Keratinocyte (primary cell): ENCODE data around the gene CDCP1. TPM values are rescaled to one million over a fixed set of nuclear protein-coding genes. Genes with fewer than 3 reads are reported as not detected.
A peak's percentile ranks its signal among the peaks of the same experiment; 100 is the strongest.

Experiments
- DNase-seq: peaks from one replicate; pipeline ENCODE4 v3.0.0-alpha.2; 2011; ENCODE audit warnings: low read depth, missing footprints, low spot score
- FAIRE-seq: peaks from 2 replicates; lab custom pipeline; 2011; peaks lifted over from hg19 to GRCh38; lab: Jason Lieb, UNC
- H2AFZ ChIP-seq: 2 replicates; pipeline ENCODE4 v1.6.0; 2012; ENCODE audit warnings: low read length, control low read depth, inconsistent platforms; ENCODE audit not compliant: control insufficient read depth
- H3K27ac ChIP-seq: 2 replicates; pipeline ENCODE4 v1.5.1; 2011; ENCODE audit warnings: low read length; ENCODE audit not compliant: control insufficient read depth, insufficient read depth
- H3K27me3 ChIP-seq: 3 replicates; pipeline ENCODE4 v1.6.0; 2011; ENCODE audit warnings: low read length; ENCODE audit not compliant: control insufficient read depth, insufficient read depth; ENCODE audit errors: extremely low read depth
- H3K36me3 ChIP-seq, 2 experiments: 2 replicates in 1 of 2; 3 replicates in 1 of 2; pipeline ENCODE4 v1.5.1; 2011; ENCODE audit warnings: low read length in 2 of 2, mild to moderate bottlenecking in 1 of 2; ENCODE audit not compliant: control insufficient read depth in 2 of 2, insufficient read depth in 2 of 2; ENCODE audit errors: extremely low read depth in 1 of 2
- H3K4me1 ChIP-seq: 3 replicates; pipeline ENCODE4 v1.5.1; 2011; ENCODE audit warnings: low read length; ENCODE audit not compliant: control insufficient read depth, insufficient read depth; ENCODE audit errors: extremely low read depth
- H3K4me2 ChIP-seq: 3 replicates; pipeline ENCODE4 v1.6.0; 2011; ENCODE audit warnings: low read depth, low read length; ENCODE audit not compliant: control insufficient read depth, insufficient read depth; ENCODE audit errors: extremely low read depth
- H3K4me3 ChIP-seq, 3 experiments: fragments of 200-600 bp in 1 of 3; sonication (generic) in 1 of 3; 2 replicates in 2 of 3; 3 replicates in 1 of 3; pipeline ENCODE4 v1.5.1; 2011 to 2016; ENCODE audit warnings: low read length in 3 of 3, mild to moderate bottlenecking in 3 of 3, control low read depth in 2 of 3, inconsistent platforms in 1 of 3, low read depth in 1 of 3, mixed read lengths in 1 of 3, mixed run types in 1 of 3, moderate library complexity in 1 of 3; ENCODE audit not compliant: control insufficient read depth in 2 of 3, insufficient read depth in 2 of 3; ENCODE audit errors: extremely low read depth in 1 of 3
- H3K79me2 ChIP-seq: 2 replicates; pipeline ENCODE4 v1.6.0; 2012; ENCODE audit warnings: low read length; ENCODE audit not compliant: control insufficient read depth, insufficient read depth
- H3K9ac ChIP-seq: 3 replicates; pipeline ENCODE4 v1.6.0; 2011; ENCODE audit warnings: low read length; ENCODE audit not compliant: control insufficient read depth, insufficient read depth; ENCODE audit errors: extremely low read depth
- H3K9me1 ChIP-seq: 3 replicates; pipeline ENCODE4 v1.6.0; 2011; ENCODE audit warnings: low read length; ENCODE audit not compliant: control insufficient read depth, insufficient read depth; ENCODE audit errors: extremely low read depth
- H3K9me3 ChIP-seq: 2 replicates; pipeline ENCODE4 v1.5.1; 2012; ENCODE audit warnings: low read depth, low read length; ENCODE audit not compliant: control insufficient read depth
- H4K20me1 ChIP-seq: 3 replicates; pipeline ENCODE4 v1.6.0; 2011; ENCODE audit warnings: low read length; ENCODE audit not compliant: control insufficient read depth, insufficient read depth; ENCODE audit errors: extremely low read depth
- EZH2 ChIP-seq: IDR thresholded peaks from one replicate; pipeline ENCODE4 v1.6.1; 2012; ENCODE audit warnings: inconsistent platforms, mild to moderate bottlenecking, low read length, moderate library complexity
- dilution Hi-C: fragments of 300-500 bp; cut with MboI; formaldehyde crosslinking; loops from one replicate; pipeline ENCODE4 v1.7.0; 2020; ENCODE audit warnings: low sequenced_read_pairs; ENCODE audit not compliant: extremely low pct_ligation_motif_present
- polyA plus RNA-seq, 5 experiments: library from polyadenylated mRNA; depleted of rRNA in 3 of 5; stranded (reverse) in 3 of 5; stranded (forward) in 1 of 5; unstranded in 1 of 5; fragments of >200 nt; gene quantifications; 1 replicate in 1 of 5; 2 replicates in 3 of 5; 3 replicates in 1 of 5; pipeline versions ENCODE4 v1.2.1 to v1.2.3, GENCODE V29; 2011 to 2012; ENCODE audit warnings: missing spikeins in 2 of 5, low read depth in 1 of 5, low replicate concordance in 1 of 5
- TF ChIP-seq, protein P1 (sequence below), 3 experiments: IDR thresholded peaks in 1 of 3; conservative IDR thresholded peaks in 1 of 3; optimal IDR thresholded peaks in 1 of 3; 2 replicates in 2 of 3; 3 replicates in 1 of 3; pipeline versions ENCODE3 to v1.5.1; 2011; ENCODE audit warnings: low read length in 3 of 3, mild to moderate bottlenecking in 3 of 3, moderate library complexity in 2 of 3, control low read depth in 1 of 3, inconsistent platforms in 1 of 3; ENCODE audit not compliant: insufficient read depth in 2 of 3; ENCODE audit errors: extremely low read depth in 1 of 3

CDCP1 gene
- polyA plus RNA-seq, 1 donor (not counting 4 experiments of a cell fraction or from before 2014, with no cell fraction given): 85.8 TPM

DNA sequence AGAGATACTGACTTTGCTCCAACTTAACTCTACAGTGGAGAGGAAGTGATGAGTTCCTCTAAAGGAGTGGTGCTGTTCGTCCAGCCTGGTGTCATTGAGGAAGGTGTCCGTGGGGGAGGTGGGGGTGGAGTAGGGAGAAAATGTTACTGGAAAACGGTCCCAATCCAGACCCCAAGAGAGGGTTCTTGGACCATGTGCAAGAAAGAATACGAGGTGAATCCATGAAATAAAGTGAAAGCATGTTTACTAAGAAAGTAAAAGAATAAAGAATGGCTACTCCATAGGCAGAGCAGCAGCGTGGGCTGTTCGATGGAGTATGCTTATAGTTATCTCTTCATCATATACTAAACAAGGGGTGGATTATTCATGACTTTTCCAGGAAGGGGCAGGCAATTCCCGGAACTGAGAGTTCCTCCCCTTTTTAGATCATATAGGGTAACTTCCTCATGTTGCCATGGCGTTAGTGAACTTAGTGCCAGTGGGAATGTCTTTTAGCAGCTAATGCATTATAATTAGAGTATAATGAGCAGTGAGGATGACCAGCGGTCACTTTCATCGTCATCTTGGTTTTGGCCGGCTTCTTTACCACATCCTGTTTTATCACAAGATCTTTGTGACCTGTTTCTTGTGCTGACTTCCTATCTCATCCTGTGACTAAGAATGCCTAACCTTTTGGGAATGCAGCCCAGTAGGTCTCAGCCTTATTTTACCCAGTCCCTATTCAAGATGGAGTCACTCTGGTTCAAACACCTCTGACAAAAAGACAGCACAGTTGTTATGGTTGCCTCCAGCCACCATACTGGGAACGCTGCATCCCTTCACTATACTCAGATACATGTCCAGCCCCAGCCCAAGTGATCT is 81.4 kb downstream of the CDCP1 start:
- H3K36me3 ChIP-seq: no peaks in the 10 kb centered on the region
- no peaks in the 10 kb centered on the region for H3K9me3 ChIP-seq
- H3K9ac ChIP-seq: peak overlapping the region; percentile 19
- peaks cover 13% of the 10 kb centered on the region for H3K4me1 ChIP-seq
- no peaks in the 10 kb centered on the region for H3K27me3 ChIP-seq
- no peaks in the 10 kb centered on the region for H4K20me1 ChIP-seq
- H3K79me2 ChIP-seq: no peaks in the 10 kb centered on the region
- FAIRE-seq (peak; percentile 90), DNase-seq (no peak)
- H2AFZ ChIP-seq: peak overlapping the region; percentile 28
- peak overlapping the region; percentile 50 for H3K27ac ChIP-seq
- H3K9me1 ChIP-seq: no peaks in the 10 kb centered on the region
- no peak overlapping the region for H3K4me3 ChIP-seq
- H3K4me2 ChIP-seq: peak overlapping the region; percentile 46
- TF ChIP-seq, protein P1, sequence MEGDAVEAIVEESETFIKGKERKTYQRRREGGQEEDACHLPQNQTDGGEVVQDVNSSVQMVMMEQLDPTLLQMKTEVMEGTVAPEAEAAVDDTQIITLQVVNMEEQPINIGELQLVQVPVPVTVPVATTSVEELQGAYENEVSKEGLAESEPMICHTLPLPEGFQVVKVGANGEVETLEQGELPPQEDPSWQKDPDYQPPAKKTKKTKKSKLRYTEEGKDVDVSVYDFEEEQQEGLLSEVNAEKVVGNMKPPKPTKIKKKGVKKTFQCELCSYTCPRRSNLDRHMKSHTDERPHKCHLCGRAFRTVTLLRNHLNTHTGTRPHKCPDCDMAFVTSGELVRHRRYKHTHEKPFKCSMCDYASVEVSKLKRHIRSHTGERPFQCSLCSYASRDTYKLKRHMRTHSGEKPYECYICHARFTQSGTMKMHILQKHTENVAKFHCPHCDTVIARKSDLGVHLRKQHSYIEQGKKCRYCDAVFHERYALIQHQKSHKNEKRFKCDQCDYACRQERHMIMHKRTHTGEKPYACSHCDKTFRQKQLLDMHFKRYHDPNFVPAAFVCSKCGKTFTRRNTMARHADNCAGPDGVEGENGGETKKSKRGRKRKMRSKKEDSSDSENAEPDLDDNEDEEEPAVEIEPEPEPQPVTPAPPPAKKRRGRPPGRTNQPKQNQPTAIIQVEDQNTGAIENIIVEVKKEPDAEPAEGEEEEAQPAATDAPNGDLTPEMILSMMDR (optimal IDR thresholded peaks at IDR 0.05 in 1 of 3, IDR thresholded peaks at IDR 0.05 in 1 of 3, conservative IDR thresholded peaks at IDR 0.05 in 1 of 3; ENCODE audit: extremely low read depth in 1 of 3, insufficient read depth in 2 of 3, low read length in 3 of 3): no peak
- TF ChIP-seq EZH2: no peak
- dilution Hi-C loops: no loop called here

DNA sequence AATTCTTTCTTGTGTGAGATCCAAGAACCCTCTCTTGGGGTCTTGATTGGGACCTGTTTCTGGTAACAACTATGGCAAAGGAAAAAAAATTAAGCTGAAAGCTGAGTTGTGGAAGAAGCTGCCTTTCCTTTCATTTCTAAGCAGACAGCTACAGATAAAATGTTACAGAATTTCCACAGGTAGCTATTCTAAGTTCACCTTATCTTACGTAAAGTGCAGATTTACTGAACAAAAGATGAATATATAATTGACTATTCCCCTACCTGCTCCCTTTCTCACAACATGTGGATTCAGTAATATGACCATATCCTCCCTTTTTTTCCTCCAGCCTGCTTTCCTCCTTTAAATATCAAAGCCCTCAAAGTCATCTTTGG is 83.5 kb downstream of the CDCP1 start:
- Histone ChIP-seq H3K9me1 (no peaks in the 10 kb centered on the region), H3K36me3 (no peaks in the 10 kb centered on the region), H2AFZ (no peak overlapping the region), H3K79me2 (no peaks in the 10 kb centered on the region), H3K9me3 (no peaks in the 10 kb centered on the region), H3K27me3 (no peaks in the 10 kb centered on the region), H3K9ac (no peak overlapping the region), H3K4me2 (no peak overlapping the region), H3K27ac (no peak overlapping the region), H3K4me1 (peaks cover 13% of the 10 kb centered on the region), H3K4me3 (no peak overlapping the region), H4K20me1 (no peaks in the 10 kb centered on the region)
- DNase-seq (no peak), FAIRE-seq (no peak)
- TF ChIP-seq, protein P1 (optimal IDR thresholded peaks at IDR 0.05 in 1 of 3, IDR thresholded peaks at IDR 0.05 in 1 of 3, conservative IDR thresholded peaks at IDR 0.05 in 1 of 3; ENCODE audit: extremely low read depth in 1 of 3, insufficient read depth in 2 of 3, low read length in 3 of 3): no peak
- TF ChIP-seq EZH2: no peak
- dilution Hi-C loops: no loop called here
